ENCODE results near the gene DIAPH3.

DIAPH3 gene

GRCh38 chr13:60000976-60001375, 162.8 kb downstream of the DIAPH3 start:
- H3K9me3 ChIP-seq (ENCODE audit: control insufficient read depth, insufficient read depth, low read depth, low read length): no peaks in the 10 kb centered on the region
- no peak overlapping the region for H3K4me3 ChIP-seq (ENCODE audit: low read depth, low read length)
- TF ChIP-seq ZIC2 (tag by site-specific recombination; IDR thresholded peaks at IDR 0.05) (no peak), ZNF777 (tag by site-specific recombination; IDR thresholded peaks at IDR 0.05; ENCODE audit: borderline replicate concordance) (no peak), ZFP41 (tag by site-specific recombination; IDR thresholded peaks at IDR 0.05; ENCODE audit: borderline replicate concordance) (no peak), ZNF521 (tag by site-specific recombination; IDR thresholded peaks at IDR 0.05) (no peak), ZNF776 (tag by site-specific recombination; IDR thresholded peaks at IDR 0.05; ENCODE audit: borderline replicate concordance) (no peak), ZSCAN5A (tag by site-specific recombination; IDR thresholded peaks at IDR 0.05) (no peak), KLF9 (tag by site-specific recombination; IDR thresholded peaks at IDR 0.05; ENCODE audit: low read depth) (no peak), YY2 (tag by site-specific recombination; IDR thresholded peaks at IDR 0.05) (no peak), KLF16 (tag by site-specific recombination; IDR thresholded peaks at IDR 0.05) (no peak), ZEB2 (tag by site-specific recombination; IDR thresholded peaks at IDR 0.05) (no peak)
- TF ChIP-seq, protein P1, sequence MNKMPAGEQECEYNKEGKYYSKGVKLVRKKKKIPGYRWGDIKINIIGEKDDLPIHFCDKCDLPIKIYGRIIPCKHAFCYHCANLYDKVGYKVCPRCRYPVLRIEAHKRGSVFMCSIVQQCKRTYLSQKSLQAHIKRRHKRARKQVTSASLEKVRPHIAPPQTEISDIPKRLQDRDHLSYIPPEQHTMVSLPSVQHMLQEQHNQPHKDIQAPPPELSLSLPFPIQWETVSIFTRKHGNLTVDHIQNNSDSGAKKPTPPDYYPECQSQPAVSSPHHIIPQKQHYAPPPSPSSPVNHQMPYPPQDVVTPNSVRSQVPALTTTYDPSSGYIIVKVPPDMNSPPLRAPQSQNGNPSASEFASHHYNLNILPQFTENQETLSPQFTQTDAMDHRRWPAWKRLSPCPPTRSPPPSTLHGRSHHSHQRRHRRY (tag by site-specific recombination; IDR thresholded peaks at IDR 0.05): no peak
- TF ChIP-seq, protein P2, sequence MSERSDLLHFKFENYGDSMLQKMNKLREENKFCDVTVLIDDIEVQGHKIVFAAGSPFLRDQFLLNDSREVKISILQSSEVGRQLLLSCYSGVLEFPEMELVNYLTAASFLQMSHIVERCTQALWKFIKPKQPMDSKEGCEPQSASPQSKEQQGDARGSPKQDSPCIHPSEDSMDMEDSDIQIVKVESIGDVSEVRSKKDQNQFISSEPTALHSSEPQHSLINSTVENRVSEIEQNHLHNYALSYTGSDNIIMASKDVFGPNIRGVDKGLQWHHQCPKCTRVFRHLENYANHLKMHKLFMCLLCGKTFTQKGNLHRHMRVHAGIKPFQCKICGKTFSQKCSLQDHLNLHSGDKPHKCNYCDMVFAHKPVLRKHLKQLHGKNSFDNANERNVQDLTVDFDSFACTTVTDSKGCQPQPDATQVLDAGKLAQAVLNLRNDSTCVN (tag by site-specific recombination; optimal IDR thresholded peaks at IDR 0.05): no peak
- no peak overlapping the region for H3K27ac ChIP-seq (ENCODE audit: extremely low read depth, low read depth, low read length)
- ChIA-PET CTCF (no interaction called here), POLR2A (no interaction called here)
- H3K36me3 ChIP-seq (ENCODE audit: control insufficient read depth in 2 of 2, insufficient read depth in 1 of 2, low read length in 2 of 2): no peaks in the 10 kb centered on the region
- H3K4me1 ChIP-seq (ENCODE audit: control insufficient read depth, insufficient read depth, low read length): no peaks in the 10 kb centered on the region

DNA sequence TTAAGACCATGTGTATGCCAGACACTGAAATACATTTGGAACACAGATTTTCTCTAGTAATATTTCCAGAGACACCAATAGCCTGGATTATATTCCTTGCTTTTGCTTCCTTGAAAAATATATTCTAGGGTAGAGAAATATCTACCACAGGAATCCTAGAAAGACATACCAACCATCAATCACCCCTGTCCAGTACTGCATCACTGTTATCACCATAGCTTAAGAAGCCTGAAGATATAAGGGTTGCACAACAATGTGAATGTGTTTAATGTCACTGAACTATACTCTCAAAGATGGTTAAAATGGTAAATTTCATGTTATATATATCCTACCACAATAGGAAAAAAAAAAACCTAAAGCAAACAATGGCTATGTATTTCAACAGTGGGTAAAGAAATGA, 163.6 kb downstream of the DIAPH3 start:
- ChIA-PET CTCF (no interaction called here), POLR2A (no interaction called here)
- no peak overlapping the region for H3K27ac ChIP-seq (ENCODE audit: extremely low read depth, low read depth, low read length)
- TF ChIP-seq CTCF (tag by site-specific recombination; IDR thresholded peaks at IDR 0.05): no peak
- no peak for TF ChIP-seq ZNF416 (tag by site-specific recombination; IDR thresholded peaks at IDR 0.05)
- TF ChIP-seq ZFP69B (tag by site-specific recombination; IDR thresholded peaks at IDR 0.05): no peak
- TF ChIP-seq ZNF791 (tag by site-specific recombination; IDR thresholded peaks at IDR 0.05): no peak
- TF ChIP-seq ZNF24 (tag by site-specific recombination; IDR thresholded peaks at IDR 0.05): no peak
- TF ChIP-seq, protein P3, sequence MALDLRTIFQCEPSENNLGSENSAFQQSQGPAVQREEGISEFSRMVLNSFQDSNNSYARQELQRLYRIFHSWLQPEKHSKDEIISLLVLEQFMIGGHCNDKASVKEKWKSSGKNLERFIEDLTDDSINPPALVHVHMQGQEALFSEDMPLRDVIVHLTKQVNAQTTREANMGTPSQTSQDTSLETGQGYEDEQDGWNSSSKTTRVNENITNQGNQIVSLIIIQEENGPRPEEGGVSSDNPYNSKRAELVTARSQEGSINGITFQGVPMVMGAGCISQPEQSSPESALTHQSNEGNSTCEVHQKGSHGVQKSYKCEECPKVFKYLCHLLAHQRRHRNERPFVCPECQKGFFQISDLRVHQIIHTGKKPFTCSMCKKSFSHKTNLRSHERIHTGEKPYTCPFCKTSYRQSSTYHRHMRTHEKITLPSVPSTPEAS (tag by site-specific recombination; IDR thresholded peaks at IDR 0.05): no peak
- no peak for TF ChIP-seq KLF10 (tag by site-specific recombination; IDR thresholded peaks at IDR 0.05)
- TF ChIP-seq, protein P4, sequence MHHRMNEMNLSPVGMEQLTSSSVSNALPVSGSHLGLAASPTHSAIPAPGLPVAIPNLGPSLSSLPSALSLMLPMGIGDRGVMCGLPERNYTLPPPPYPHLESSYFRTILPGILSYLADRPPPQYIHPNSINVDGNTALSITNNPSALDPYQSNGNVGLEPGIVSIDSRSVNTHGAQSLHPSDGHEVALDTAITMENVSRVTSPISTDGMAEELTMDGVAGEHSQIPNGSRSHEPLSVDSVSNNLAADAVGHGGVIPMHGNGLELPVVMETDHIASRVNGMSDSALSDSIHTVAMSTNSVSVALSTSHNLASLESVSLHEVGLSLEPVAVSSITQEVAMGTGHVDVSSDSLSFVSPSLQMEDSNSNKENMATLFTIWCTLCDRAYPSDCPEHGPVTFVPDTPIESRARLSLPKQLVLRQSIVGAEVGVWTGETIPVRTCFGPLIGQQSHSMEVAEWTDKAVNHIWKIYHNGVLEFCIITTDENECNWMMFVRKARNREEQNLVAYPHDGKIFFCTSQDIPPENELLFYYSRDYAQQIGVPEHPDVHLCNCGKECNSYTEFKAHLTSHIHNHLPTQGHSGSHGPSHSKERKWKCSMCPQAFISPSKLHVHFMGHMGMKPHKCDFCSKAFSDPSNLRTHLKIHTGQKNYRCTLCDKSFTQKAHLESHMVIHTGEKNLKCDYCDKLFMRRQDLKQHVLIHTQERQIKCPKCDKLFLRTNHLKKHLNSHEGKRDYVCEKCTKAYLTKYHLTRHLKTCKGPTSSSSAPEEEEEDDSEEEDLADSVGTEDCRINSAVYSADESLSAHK (tag by site-specific recombination; IDR thresholded peaks at IDR 0.05): no peak
- TF ChIP-seq ZNF426 (tag by site-specific recombination; IDR thresholded peaks at IDR 0.05): no peak
- no peak for TF ChIP-seq ZNF610 (tag by site-specific recombination; IDR thresholded peaks at IDR 0.05; ENCODE audit: borderline replicate concordance)
- no peaks in the 10 kb centered on the region for H3K9me3 ChIP-seq (ENCODE audit: control insufficient read depth, insufficient read depth, low read depth, low read length)
- no peaks in the 10 kb centered on the region for H3K36me3 ChIP-seq (ENCODE audit: control insufficient read depth in 2 of 2, insufficient read depth in 1 of 2, low read length in 2 of 2)
- no peaks in the 10 kb centered on the region for H3K4me1 ChIP-seq (ENCODE audit: control insufficient read depth, insufficient read depth, low read length)
- no peak overlapping the region for H3K4me3 ChIP-seq (ENCODE audit: low read depth, low read length)
